DND-41 (cell line): ENCODE data around the gene PXK.

Source experiments
- CTCF ChIP-seq: IDR thresholded peaks from 2 replicates; pipeline ENCODE4 v1.5.1; 2012; ENCODE audit warnings: borderline replicate concordance, low read length, moderate library complexity, mild to moderate bottlenecking; ENCODE audit not compliant: poor library complexity, severe bottlenecking; ENCODE audit errors: extremely low read depth
- EZH2 ChIP-seq: IDR thresholded peaks from 3 replicates; pipeline ENCODE4 v1.6.1; 2012; ENCODE audit warnings: borderline replicate concordance, low read depth, mild to moderate bottlenecking, moderate library complexity, low read length, inconsistent platforms; ENCODE audit not compliant: severe bottlenecking

- no peak for TF ChIP-seq CTCF
- TF ChIP-seq EZH2 = no peak
These were observed 10.0 kb downstream of the PXK start for GRCh38 chr3:58342676-58343075.
